K562 (cell line): ENCODE data around the gene CTNNA3. TPM values are rescaled to one million over a fixed set of nuclear protein-coding genes. Genes with fewer than 3 reads are reported as not detected.

Experiments
- ATAC-seq: fragments of 200-7000 bp; cut with Tn5 transposase; 3 replicates; pipeline ENCODE4 v1.9.1; 2020; ENCODE audit warnings: moderate library complexity
- BruUV-seq: library from RNA; stranded (reverse); fragments of 400-500 nt; replicated peaks from 2 replicates; lab custom pipeline; 2021; lab: Mats Ljungman, UMichigan
- CTCF ChIA-PET: fragments of 300-600 bp; formaldehyde crosslinking; extraction: SDS; loops from one replicate; lab custom pipeline; 2021; ENCODE audit warnings: low intra/inter-chr PET ratio; lab: Yijun Ruan, JAX
- POLR2A ChIA-PET: fragments of 300-600, 350-650 bp; sonication (Branson Sonifier 250); formaldehyde crosslinking; extraction: SDS; loops from one replicate; lab custom pipeline; 2021; ENCODE audit warnings: antibody characterized with exemption, inconsistent platforms; lab: Yijun Ruan, JAX
- DNase-seq, 4 experiments: peaks; one replicate each; pipeline versions ENCODE4 v3.0.0 to v3.0.0-alpha.2; 2011 to 2018; ENCODE audit warnings: low spot score in 3 of 4, mixed read lengths in 3 of 4; ENCODE audit errors: extremely low read depth in 1 of 4
- FAIRE-seq: peaks from 2 replicates; lab custom pipeline; 2011; peaks lifted over from hg19 to GRCh38; lab: Jason Lieb, UNC
- H2AFZ ChIP-seq: 2 replicates; pipeline ENCODE4 v1.6.0; 2011; ENCODE audit warnings: low read depth, low read length, control low read depth, inconsistent platforms
- H3K27ac ChIP-seq: fragments of 200-600 bp; 3 replicates; pipeline ENCODE4 v1.8.0; 2011; ENCODE audit warnings: low read depth, mild to moderate bottlenecking, control low read depth, inconsistent platforms, low read length, moderate library complexity, mixed read lengths; ENCODE audit errors: extremely low read depth
- H3K27me3 ChIP-seq, 2 experiments: fragments of 300-600 bp in 1 of 2; 2 replicates in 1 of 2; 3 replicates in 1 of 2; pipeline versions ENCODE4 v1.6.0 to v1.8.0; 2011; ENCODE audit warnings: inconsistent platforms in 2 of 2, low read length in 2 of 2, mild to moderate bottlenecking in 1 of 2, mixed read lengths in 1 of 2, moderate library complexity in 1 of 2; ENCODE audit not compliant: control insufficient read depth in 2 of 2, insufficient read depth in 2 of 2
- H3K36me3 ChIP-seq: fragments of 300-600 bp; 3 replicates; pipeline ENCODE4 v1.8.0; 2011; ENCODE audit warnings: mild to moderate bottlenecking, low read length, inconsistent platforms; ENCODE audit not compliant: control insufficient read depth, insufficient read depth
- H3K4me1 ChIP-seq, 2 experiments: fragments of 200-600 bp in 1 of 2; replicated peaks in 1 of 2; 2 replicates in 1 of 2; 3 replicates in 1 of 2; pipeline versions ENCODE4 v1.5.1 to v1.8.0; 2011; ENCODE audit warnings: inconsistent platforms in 2 of 2, low read length in 2 of 2, mild to moderate bottlenecking in 1 of 2, mixed read lengths in 1 of 2, moderate library complexity in 1 of 2; ENCODE audit not compliant: control insufficient read depth in 2 of 2, insufficient read depth in 2 of 2
- H3K4me2 ChIP-seq: 2 replicates; pipeline ENCODE4 v1.6.1; 2011; ENCODE audit warnings: low read length, control low read depth, inconsistent platforms, mixed read lengths; ENCODE audit not compliant: insufficient read depth
- H3K4me3 ChIP-seq: fragments of 200-600 bp; sonication (generic), shearing (Covaris generic); 2 replicates; pipeline ENCODE4 v1.5.1; 2016; ENCODE audit warnings: control low read depth, inconsistent platforms
- H3K79me2 ChIP-seq: fragments of 200-600 bp; 3 replicates; pipeline ENCODE4 v1.8.0; 2011; ENCODE audit warnings: low read length, inconsistent platforms; ENCODE audit not compliant: control insufficient read depth, insufficient read depth
- H3K9ac ChIP-seq, 2 experiments: 2 replicates each; pipeline versions ENCODE4 v1.6.0 to v1.6.1; 2011; ENCODE audit warnings: low read depth in 2 of 2, low read length in 2 of 2, control low read depth in 1 of 2, inconsistent platforms in 1 of 2, mild to moderate bottlenecking in 1 of 2, mixed read lengths in 1 of 2; ENCODE audit not compliant: insufficient read depth in 1 of 2
- H3K9me1 ChIP-seq: one replicate; pipeline ENCODE4 v1.6.0; 2011; ENCODE audit warnings: inconsistent platforms, mild to moderate bottlenecking, low read length, moderate library complexity; ENCODE audit not compliant: control insufficient read depth, insufficient read depth
- H3K9me3 ChIP-seq: replicated peaks from 2 replicates; pipeline ENCODE4 v1.5.1; 2011; ENCODE audit warnings: low read depth, low read length, inconsistent platforms; ENCODE audit not compliant: control insufficient read depth, insufficient read depth
- H4K20me1 ChIP-seq: replicated peaks from 2 replicates; pipeline ENCODE4 v1.6.1; 2011; ENCODE audit warnings: low read length, inconsistent platforms, mixed read lengths; ENCODE audit not compliant: control insufficient read depth, insufficient read depth
- BRF1 ChIP-seq: IDR thresholded peaks from 3 replicates; pipeline ENCODE4 v1.6.1; 2011; ENCODE audit warnings: borderline replicate concordance, mild to moderate bottlenecking; ENCODE audit not compliant: insufficient read length; ENCODE audit errors: extremely low read depth
- CBX8 ChIP-seq: fragments of 200-600 bp; sonication (generic); IDR thresholded peaks from 2 replicates; pipeline ENCODE4 v1.6.1; 2012; ENCODE audit warnings: borderline replicate concordance, mixed run types, low read depth, mild to moderate bottlenecking, moderate library complexity, mixed read lengths, low read length, control low read depth, inconsistent platforms; ENCODE audit not compliant: poor library complexity, severe bottlenecking; ENCODE audit errors: extremely low read depth
- COPS2 ChIP-seq: fragments of 450-650 bp; conservative IDR thresholded peaks from 2 replicates; pipeline ENCODE4 v1.6.1; 2016; ENCODE audit warnings: mild to moderate bottlenecking, moderate library complexity
- ETV1 ChIP-seq: fragments of 450-650 bp; conservative IDR thresholded peaks from 2 replicates; pipeline ENCODE4 v1.6.1; 2016; ENCODE audit warnings: missing genetic modification characterization, control low read depth, low read depth, missing compliant biosample characterization
- FOXK2 ChIP-seq, 2 experiments: fragments of 450-650 bp; IDR thresholded peaks in 1 of 2; conservative IDR thresholded peaks in 1 of 2; 2 replicates each; pipeline ENCODE4 v1.6.1; 2016; ENCODE audit warnings: low read depth in 2 of 2, mild to moderate bottlenecking in 1 of 2
- HDAC1 ChIP-seq, 2 experiments: fragments of 450-650 bp; IDR thresholded peaks; 2 replicates each; pipeline ENCODE4 v1.6.1; 2016 to 2017; ENCODE audit warnings: inconsistent platforms in 1 of 2, mild to moderate bottlenecking in 1 of 2, moderate library complexity in 1 of 2
- MBD2 ChIP-seq: sonication (generic); IDR thresholded peaks from 2 replicates; pipeline ENCODE4 v1.6.1; 2016; ENCODE audit warnings: low read depth, borderline replicate concordance
- MYBL2 ChIP-seq, 2 experiments: fragments of 450-650 bp in 1 of 2; sonication (generic) in 1 of 2; formaldehyde crosslinking in 1 of 2; IDR thresholded peaks; 2 replicates each; pipeline versions ENCODE4 v1.6.1 to v1.8.1; 2017 to 2022; ENCODE audit warnings: borderline replicate concordance in 1 of 2, inconsistent platforms in 1 of 2, low read depth in 1 of 2, mild to moderate bottlenecking in 1 of 2, missing genetic modification reagents in 1 of 2, moderate library complexity in 1 of 2
- NFATC3 ChIP-seq: fragments of 450-650 bp; IDR thresholded peaks from 2 replicates; pipeline ENCODE4 v1.6.1; 2017; ENCODE audit warnings: mild to moderate bottlenecking
- PRMT5 ChIP-seq: sonication (generic); formaldehyde crosslinking; IDR thresholded peaks from 2 replicates; pipeline ENCODE4 v1.5.0; 2020; ENCODE audit warnings: missing genetic modification reagents
- SMARCC2 ChIP-seq: fragments of 450-650 bp; IDR thresholded peaks from 2 replicates; pipeline ENCODE4 v1.6.1; 2017; ENCODE audit warnings: antibody characterized with exemption, moderate library complexity, mild to moderate bottlenecking, low read depth
- ZBTB12 ChIP-seq: fragments of 250-450 bp; sonication (Bioruptor Pico); IDR thresholded peaks from 2 replicates; pipeline ENCODE4 v1.4.0; 2020
- ZKSCAN1 ChIP-seq: fragments of 150-350 bp; IDR thresholded peaks from 2 replicates; pipeline ENCODE4 v1.6.1; 2016; ENCODE audit warnings: low read depth, low read length
- ZNF354B ChIP-seq: fragments of 250-450 bp; sonication (Bioruptor Pico); IDR thresholded peaks from 2 replicates; pipeline ENCODE4 v1.4.0; 2020
- ZNF583 ChIP-seq: fragments of 250-450 bp; sonication (Bioruptor Pico); IDR thresholded peaks from 2 replicates; pipeline ENCODE4 v1.4.0; 2020
- WGBS: fragments of 100-300 bp; shearing (Covaris generic); methylation state at CpG from one replicate; pipeline ENCODE4 v1.1.6; 2016; ENCODE audit warnings: low coverage, mixed read lengths; ENCODE audit not compliant: insufficient coverage; ENCODE audit errors: missing lambda C conversion rate; 5-methylcytosine and 5-hydroxymethylcytosine counted together
- in situ Hi-C: fragments of 300-500 bp; cut with MboI; formaldehyde crosslinking; loops from 4 replicates; pipeline ENCODE4 v1.15.0; 2018; ENCODE audit warnings: inconsistent platforms, mixed read lengths
- intact Hi-C: fragments of 100-400 bp; cut with micrococcal nuclease; formaldehyde crosslinking; loops from 2 replicates; pipeline ENCODE4 v1.14.2; 2022
- polyA plus RNA-seq, 8 experiments: library from polyadenylated mRNA; depleted of rRNA in 4 of 8; stranded (reverse) in 5 of 8; unstranded in 3 of 8; fragments of >200 nt; fragmentation: Nextera tagmentation in 2 of 8; fragmentation: Illumina TruSeq in 1 of 8; extraction: Ambion mirVana in 2 of 8; extraction: Trizol in 1 of 8; gene quantifications; 2 replicates each; pipeline versions ENCODE4 v1.2.1 to v1.2.3, GENCODE V29; 2011 to 2014; ENCODE audit warnings: inconsistent platforms in 1 of 8, missing spikeins in 1 of 8
- total RNA-seq, 7 experiments: library from RNA; depleted of rRNA in 6 of 7; stranded (reverse); fragments of >200 nt in 6 of 7; fragmentation: Illumina TruSeq in 2 of 7; extraction: Trizol in 2 of 7; gene quantifications; 2 replicates each; pipeline versions ENCODE4 v1.2.1 to v1.2.3, GENCODE V29; 2011 to 2021; ENCODE audit warnings: low replicate concordance in 1 of 7

The CTNNA3 gene
- total and polyA plus RNA-seq, 9 of the 15 experiments (the other 6 are each of a cell fraction or from before 2014, with no cell fraction given), result 0.04 TPM; not detected in 8

DNA sequence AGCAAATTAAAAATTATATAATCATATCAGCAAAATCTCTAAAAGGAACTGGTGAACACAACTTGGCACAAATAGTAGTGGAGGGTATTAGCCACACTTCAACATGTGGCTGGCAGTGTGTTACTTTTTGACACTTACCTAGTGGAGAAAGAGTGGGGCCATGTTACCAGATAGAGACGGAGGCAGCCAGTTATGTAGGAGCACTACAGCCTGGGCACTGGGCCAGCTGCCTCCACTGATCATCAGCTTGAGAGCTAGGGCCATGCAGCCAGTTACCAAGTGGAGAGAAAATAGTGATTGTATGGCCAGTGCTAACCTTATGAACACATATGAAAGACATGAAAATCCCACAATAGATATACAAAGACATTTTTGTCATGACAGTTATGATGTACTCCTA, 243.1 kb downstream of the CTNNA3 start:
- no peak for ATAC-seq
- CTCF ChIA-PET, result no interaction called here
- Histone ChIP-seq H3K27me3 (no peaks in the 10 kb centered on the region), H3K27ac (no peak overlapping the region), H3K9ac (no peak overlapping the region), H3K36me3 (no peaks in the 10 kb centered on the region), H3K79me2 (no peaks in the 10 kb centered on the region), H3K9me3 (no peaks in the 10 kb centered on the region)
- DNase-seq, result no peak
- in situ Hi-C loops, result no loop called here
- FAIRE-seq, result no peak
- TF ChIP-seq NFATC3 (no peak), PRMT5 (CRISPR knock-in tag) (no peak), MBD2 (no peak), CBX8 (no peak), FOXK2 (conservative IDR thresholded peaks at IDR 0.05 in 1 of 2, IDR thresholded peaks at IDR 0.05 in 1 of 2; ENCODE audit: low read depth in 2 of 2) (no peak)
- TF ChIP-seq, all 486 proteins: peak for 0
- H3K9me1 ChIP-seq, result no peaks in the 10 kb centered on the region
- BruUV-seq, result no TSS peak
- POLR2A ChIA-PET, result no interaction called here
- H3K4me3 ChIP-seq, result no peak overlapping the region
- WGBS, result 0% methylated on average over 1 of the region's 1 CpG
- no peaks in the 10 kb centered on the region for H3K4me1 ChIP-seq
- no peaks in the 10 kb centered on the region for H4K20me1 ChIP-seq
- no peak overlapping the region for H3K4me2 ChIP-seq
- H2AFZ ChIP-seq, result no peak overlapping the region
- intact Hi-C loops, result no loop called here

DNA sequence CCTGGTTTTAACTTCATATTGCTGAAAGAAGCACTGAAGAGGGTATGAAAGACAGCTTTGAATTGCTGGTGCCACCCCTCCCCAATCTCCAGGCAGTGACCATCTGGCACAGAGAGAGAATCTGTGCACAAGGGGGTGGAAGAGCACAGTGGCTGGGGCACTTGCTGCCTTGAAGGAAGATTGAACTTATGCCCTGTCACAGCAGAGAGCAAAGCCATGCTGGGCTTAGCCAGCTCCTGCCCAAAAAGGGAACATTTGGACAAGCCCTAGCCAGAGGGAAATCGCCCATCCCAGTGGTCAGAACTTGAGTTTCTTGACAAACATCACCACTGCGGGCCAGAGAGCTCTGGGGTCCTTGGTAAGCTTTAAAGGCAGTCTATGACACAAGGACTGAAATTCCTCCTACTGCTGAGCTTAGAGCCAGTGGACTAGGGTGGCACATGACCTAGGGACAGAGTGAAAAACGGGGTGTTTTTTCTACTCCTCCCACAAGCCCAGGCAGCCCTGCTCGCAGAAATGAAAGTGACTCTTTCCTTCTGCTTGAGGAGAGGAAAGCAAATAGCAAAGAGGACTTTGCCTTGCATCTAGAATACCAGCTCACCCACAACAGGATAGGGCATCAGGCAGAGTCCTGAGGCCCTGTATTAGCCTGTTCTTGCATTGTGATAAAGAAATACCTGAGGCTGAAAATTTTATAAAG, 257.2 kb downstream of the CTNNA3 start:
- H3K79me2 ChIP-seq, result no peaks in the 10 kb centered on the region
- intact Hi-C loops, result no loop called here
- no peak for ATAC-seq
- CTCF ChIA-PET, result no interaction called here
- no peaks in the 10 kb centered on the region for H3K4me1 ChIP-seq
- no TSS peak for BruUV-seq
- DNase-seq, result no peak
- H3K4me2 ChIP-seq, result no peak overlapping the region
- H3K27me3 ChIP-seq, result no peaks in the 10 kb centered on the region
- no peak overlapping the region for H3K27ac ChIP-seq
- no peak overlapping the region for H3K4me3 ChIP-seq
- no peaks in the 10 kb centered on the region for H3K36me3 ChIP-seq
- H3K9ac ChIP-seq, result no peak overlapping the region
- no peaks in the 10 kb centered on the region for H3K9me1 ChIP-seq
- in situ Hi-C loops, result no loop called here
- no peaks in the 10 kb centered on the region for H4K20me1 ChIP-seq
- no peak for FAIRE-seq
- 0% methylated on average over 4 of the region's 4 CpGs for WGBS
- 0 out of 2 replicates have a peak, but pooled peaks cover 3% of the 10 kb centered on the region for H3K9me3 ChIP-seq
- POLR2A ChIA-PET, result no interaction called here
- H2AFZ ChIP-seq, result no peak overlapping the region
- no peak for TF ChIP-seq BRF1
- TF ChIP-seq MYBL2 (IDR thresholded peaks at IDR 0.05; ENCODE audit: low read depth), result no peak
- TF ChIP-seq MYBL2 (CRISPR knock-in tag; IDR thresholded peaks at IDR 0.05; ENCODE audit: borderline replicate concordance), result no peak
- no peak for TF ChIP-seq COPS2
- TF ChIP-seq ZBTB12, result no peak
- no peak for TF ChIP-seq ETV1 (tag)
- TF ChIP-seq ZKSCAN1, result no peak
- no peak for TF ChIP-seq HDAC1 (IDR thresholded peaks at IDR 0.05)
- TF ChIP-seq ZNF583 (CRISPR knock-in tag), result no peak
- TF ChIP-seq ZNF354B, result no peak
- no peak for TF ChIP-seq SMARCC2
